Measurements from ENCODE around the gene MARVELD1. TPM values are rescaled to one million over a fixed set of nuclear protein-coding genes. Genes with fewer than 3 reads are reported as not detected.

Gene MARVELD1
- total RNA-seq, 5 donors from 2014 or later (not counting 1 experiment from before 2014, with no cell fraction given), result 1.3 to 2.4 (median 1.5) TPM

GRCh38 chr10:97757471-97757870 is 43.9 kb downstream of the MARVELD1 start:
- ATAC-seq (replicated peaks in 1 of 4) (no peak), DNase-seq (no peak)
- Histone ChIP-seq H3K9me3 (no peaks in the 10 kb centered on the region), H3K27me3 (replicated peaks in 1 of 2; ENCODE audit: control insufficient read depth in 2 of 2, extremely low read depth in 1 of 2, insufficient read depth in 2 of 2, low read length in 1 of 2) (no peaks in the 10 kb centered on the region), H3K27ac (ENCODE audit: low read length) (no peak overlapping the region), H3K36me3 (ENCODE audit: control insufficient read depth in 2 of 2, extremely low read depth in 1 of 2, insufficient read depth in 1 of 2, low read length in 1 of 2) (peaks cover 21 to 77% of the 10 kb centered on the region in 2 donors), H3K4me1 (ENCODE audit: control insufficient read depth in 1 of 2, extremely low read depth in 1 of 2, insufficient read depth in 2 of 2, low read length in 2 of 2) (no peaks in the 10 kb centered on the region), H3K4me3 (ENCODE audit: control insufficient read depth in 1 of 2, extremely low read depth in 1 of 2, low read length in 1 of 2) (no peak overlapping the region)
- Mint-ChIP-seq H3K27ac (no peak overlapping the region), H3K4me1 (no peaks in the 10 kb centered on the region), H3K4me3 (no peak overlapping the region), H3K27me3 (no peaks in the 10 kb centered on the region), H3K9me3 (no peaks in the 10 kb centered on the region), H3K36me3 (peaks cover 56% of the 10 kb centered on the region)
- ChIA-PET CTCF (interaction anchor here in 1 of 2 donors (0.7 to 1.2 kb wide), 3 partner anchors 22 to 113 kb away, joined by 3 to 10 read pairs (median 3); no protein-coding TSS in a partner anchor), POLR2A (no interaction called here)
- WGBS (ENCODE audit: insufficient coverage), result 92% methylated on average over 2 of the region's 6 CpGs

DNA sequence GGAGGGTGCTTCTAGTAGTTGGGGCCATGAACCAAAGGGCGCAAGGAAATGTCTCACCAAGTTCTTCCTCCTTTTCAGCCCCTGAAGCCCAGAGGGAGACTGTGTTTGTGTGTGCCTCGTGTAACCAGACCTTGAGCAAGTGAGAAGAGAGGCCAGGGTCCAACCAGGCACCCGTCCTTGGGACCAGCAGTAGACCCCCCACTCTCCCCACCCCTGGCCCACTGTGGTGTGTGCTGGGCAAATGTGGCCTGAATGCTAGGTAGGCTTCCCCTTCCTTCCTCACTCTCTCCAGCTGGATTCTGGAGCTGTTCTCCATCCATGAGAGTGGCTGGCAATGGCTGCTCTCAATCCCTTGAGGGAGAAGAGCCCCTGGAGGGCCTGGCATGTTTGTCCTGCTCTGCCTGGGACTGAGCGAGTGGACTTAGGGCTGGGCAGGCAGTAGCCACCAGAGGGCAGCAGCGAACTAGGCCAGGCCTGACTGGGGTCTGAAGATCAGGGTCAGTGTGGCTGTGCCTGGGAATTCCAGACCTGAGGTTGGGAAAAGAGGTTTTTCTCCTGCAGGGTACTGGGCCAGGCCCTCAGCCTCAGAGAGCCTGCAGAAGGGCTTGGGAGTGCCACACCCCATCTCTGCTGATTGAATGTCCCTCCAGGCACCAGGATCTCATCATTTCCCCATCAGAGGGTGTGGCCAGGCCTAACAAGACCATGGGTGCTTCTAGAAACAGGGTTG is 45.8 kb downstream of the MARVELD1 start:
- CTCF ChIA-PET, result interaction anchor here (0.5 to 2.3 kb wide), 3 partner anchors 110 to 285 kb away, joined by 3 to 11 read pairs (median 3); no protein-coding TSS in a partner anchor
- Mint-ChIP-seq H3K27ac (no peak overlapping the region), H3K36me3 (peaks cover 38% of the 10 kb centered on the region), H3K4me1 (no peaks in the 10 kb centered on the region), H3K27me3 (no peaks in the 10 kb centered on the region), H3K4me3 (no peak overlapping the region), H3K9me3 (no peaks in the 10 kb centered on the region)
- WGBS (ENCODE audit: insufficient coverage), result 56% methylated on average over 2 of the region's 5 CpGs
- Histone ChIP-seq H3K27ac (ENCODE audit: low read length) (no peak overlapping the region), H3K4me1 (ENCODE audit: control insufficient read depth in 1 of 2, extremely low read depth in 1 of 2, insufficient read depth in 2 of 2, low read length in 2 of 2) (no peaks in the 10 kb centered on the region), H3K27me3 (replicated peaks in 1 of 2; ENCODE audit: control insufficient read depth in 2 of 2, extremely low read depth in 1 of 2, insufficient read depth in 2 of 2, low read length in 1 of 2) (no peaks in the 10 kb centered on the region), H3K4me3 (ENCODE audit: control insufficient read depth in 1 of 2, extremely low read depth in 1 of 2, low read length in 1 of 2) (no peak overlapping the region), H3K36me3 (ENCODE audit: control insufficient read depth in 2 of 2, extremely low read depth in 1 of 2, insufficient read depth in 1 of 2, low read length in 1 of 2) (peaks cover 23 to 61% of the 10 kb centered on the region in 2 donors), H3K9me3 (no peaks in the 10 kb centered on the region)
- ATAC-seq (replicated peaks in 1 of 4) (peak; percentile 62 to 71 (median 70)), DNase-seq (peak in 25 of 35 experiments; percentile 7 to 66 (median 35))
- POLR2A ChIA-PET, result no interaction called here

GRCh38 chr10:97759946-97760345 is 46.4 kb downstream of the MARVELD1 start:
- Histone ChIP-seq H3K27ac (ENCODE audit: low read length) (no peak overlapping the region), H3K4me3 (ENCODE audit: control insufficient read depth in 1 of 2, extremely low read depth in 1 of 2, low read length in 1 of 2) (no peak overlapping the region), H3K9me3 (no peaks in the 10 kb centered on the region), H3K27me3 (replicated peaks in 1 of 2; ENCODE audit: control insufficient read depth in 2 of 2, extremely low read depth in 1 of 2, insufficient read depth in 2 of 2, low read length in 1 of 2) (no peaks in the 10 kb centered on the region), H3K36me3 (ENCODE audit: control insufficient read depth in 2 of 2, extremely low read depth in 1 of 2, insufficient read depth in 1 of 2, low read length in 1 of 2) (peaks cover 17 to 55% of the 10 kb centered on the region in 2 donors), H3K4me1 (ENCODE audit: control insufficient read depth in 1 of 2, extremely low read depth in 1 of 2, insufficient read depth in 2 of 2, low read length in 2 of 2) (no peaks in the 10 kb centered on the region)
- Mint-ChIP-seq H3K4me1 (no peaks in the 10 kb centered on the region), H3K27me3 (no peaks in the 10 kb centered on the region), H3K27ac (no peak overlapping the region), H3K9me3 (no peaks in the 10 kb centered on the region), H3K4me3 (no peak overlapping the region), H3K36me3 (peaks cover 33% of the 10 kb centered on the region)
- ChIA-PET POLR2A (no interaction called here), CTCF (interaction anchor here (0.5 to 2.3 kb wide), 2 partner anchors 110 to 286 kb away, joined by 3 to 11 read pairs; no protein-coding TSS in a partner anchor)
- ATAC-seq (replicated peaks in 1 of 4), result no peak
- no peak for DNase-seq
- WGBS (ENCODE audit: insufficient coverage), result no CpG with 5 or more reads among the region's 5 CpGs

DNA sequence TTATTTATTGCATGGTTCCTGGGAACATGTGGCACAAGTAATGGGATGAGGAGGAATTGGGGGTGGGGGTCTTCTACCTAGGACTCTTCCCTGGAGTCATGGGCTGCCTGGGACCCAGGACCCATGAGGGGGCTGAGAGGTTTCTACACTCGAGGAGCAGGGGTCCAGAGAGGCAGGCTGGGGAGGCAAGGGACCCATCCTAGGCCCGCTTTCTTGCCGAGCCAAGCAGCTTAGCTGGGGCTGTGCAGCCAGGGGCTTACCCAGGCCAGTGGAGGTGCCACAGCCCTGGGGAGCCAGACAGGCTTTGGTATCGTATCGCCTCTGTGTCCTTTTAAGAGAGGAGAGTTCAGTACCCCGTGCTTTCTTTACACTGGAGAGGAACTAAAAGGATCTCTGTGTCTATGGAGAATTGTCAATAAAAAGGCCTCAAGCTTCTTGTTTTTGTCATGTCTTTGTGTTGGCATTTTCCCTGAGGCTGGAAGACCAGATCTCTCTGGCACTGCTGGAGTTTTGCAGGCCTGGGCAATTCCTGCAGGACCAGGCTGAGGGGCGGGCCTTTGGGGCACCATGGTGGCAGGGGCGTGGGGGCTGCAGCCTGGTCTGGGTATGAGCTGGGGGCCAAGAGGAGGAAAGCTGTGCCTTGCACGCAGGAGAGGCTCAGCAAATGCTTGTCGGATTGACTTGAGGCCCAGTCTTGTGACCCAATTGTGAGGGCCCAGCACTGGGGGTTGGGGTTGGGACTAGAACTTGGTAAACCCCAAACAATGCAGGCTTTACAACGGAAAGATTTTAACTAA is 47.1 kb downstream of the MARVELD1 start:
- Histone ChIP-seq H3K36me3 (ENCODE audit: control insufficient read depth in 2 of 2, extremely low read depth in 1 of 2, insufficient read depth in 1 of 2, low read length in 1 of 2) (peaks cover 14 to 48% of the 10 kb centered on the region in 2 donors), H3K4me3 (ENCODE audit: control insufficient read depth in 1 of 2, extremely low read depth in 1 of 2, low read length in 1 of 2) (no peak overlapping the region), H3K9me3 (no peaks in the 10 kb centered on the region), H3K4me1 (ENCODE audit: control insufficient read depth in 1 of 2, extremely low read depth in 1 of 2, insufficient read depth in 2 of 2, low read length in 2 of 2) (no peaks in the 10 kb centered on the region), H3K27ac (ENCODE audit: low read length) (no peak overlapping the region), H3K27me3 (replicated peaks in 1 of 2; ENCODE audit: control insufficient read depth in 2 of 2, extremely low read depth in 1 of 2, insufficient read depth in 2 of 2, low read length in 1 of 2) (no peaks in the 10 kb centered on the region)
- Mint-ChIP-seq H3K9me3 (no peaks in the 10 kb centered on the region), H3K4me1 (no peaks in the 10 kb centered on the region), H3K4me3 (no peak overlapping the region), H3K27ac (peak overlapping the region in 1 of 2 donors; percentile 34), H3K27me3 (no peaks in the 10 kb centered on the region), H3K36me3 (peaks cover 30% of the 10 kb centered on the region)
- no peak for DNase-seq
- POLR2A ChIA-PET, result interaction anchor here in 1 of 2 donors (0.6 kb wide), 1 partner anchor 116 kb away, joined by 3 read pairs; no protein-coding TSS in a partner anchor
- 95% methylated on average over 11 of the region's 11 CpGs for WGBS (ENCODE audit: insufficient coverage)
- no peak for ATAC-seq (replicated peaks in 1 of 4)
- CTCF ChIA-PET, result interaction anchor here in 1 of 2 donors (2.3 kb wide), 1 partner anchor 109 kb away, joined by 11 read pairs; no protein-coding TSS in a partner anchor

DNA sequence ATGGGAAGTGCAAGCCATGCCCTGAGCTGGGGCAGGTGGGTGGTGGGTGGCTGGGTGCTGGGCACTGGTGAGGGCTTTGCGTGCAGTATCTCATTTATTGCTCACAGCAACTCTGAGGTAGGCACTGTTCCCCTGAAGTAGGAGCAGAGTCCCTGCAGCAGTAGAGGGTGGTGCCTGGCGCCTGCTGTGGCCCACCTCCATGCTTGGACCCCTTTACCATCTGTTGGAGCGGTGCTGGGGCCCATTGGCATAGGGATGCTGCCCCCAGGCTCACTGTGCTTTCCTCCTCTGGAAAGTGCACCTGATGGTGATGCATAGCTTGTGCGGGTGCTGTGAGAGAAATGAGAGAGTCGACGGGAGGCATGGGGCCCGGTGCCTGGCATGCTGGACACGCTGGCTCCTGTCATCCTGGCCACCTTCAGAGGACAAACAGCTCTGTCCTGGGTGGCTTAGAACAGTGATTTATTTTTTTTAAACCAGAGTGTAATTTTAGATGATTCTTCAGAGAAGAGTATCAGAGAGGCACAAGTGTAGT is 47.9 kb downstream of the MARVELD1 start:
- Mint-ChIP-seq H3K4me1 (no peaks in the 10 kb centered on the region), H3K27ac (peak overlapping the region in 1 of 2 donors; percentile 34)
- WGBS (ENCODE audit: insufficient coverage), result 99% methylated on average over 8 of the region's 8 CpGs

GRCh38 chr10:97762056-97762455 is 48.5 kb downstream of the MARVELD1 start:
- ChIA-PET POLR2A (no interaction called here), CTCF (interaction anchor here in 1 of 2 donors (2.3 kb wide), 1 partner anchor 108 kb away, joined by 11 read pairs; no protein-coding TSS in a partner anchor)
- Mint-ChIP-seq H3K9me3 (no peaks in the 10 kb centered on the region), H3K27ac (no peak overlapping the region), H3K27me3 (no peaks in the 10 kb centered on the region), H3K36me3 (peaks cover 29% of the 10 kb centered on the region), H3K4me1 (no peaks in the 10 kb centered on the region), H3K4me3 (no peak overlapping the region)
- H3K27me3 ChIP-seq (replicated peaks in 1 of 2; ENCODE audit: control insufficient read depth in 2 of 2, extremely low read depth in 1 of 2, insufficient read depth in 2 of 2, low read length in 1 of 2), result no peaks in the 10 kb centered on the region
- WGBS (ENCODE audit: insufficient coverage), result 96% methylated on average over 8 of the region's 10 CpGs
- peaks cover 14 to 34% of the 10 kb centered on the region in 2 donors for H3K36me3 ChIP-seq (ENCODE audit: control insufficient read depth in 2 of 2, extremely low read depth in 1 of 2, insufficient read depth in 1 of 2, low read length in 1 of 2)
- H3K9me3 ChIP-seq, result no peaks in the 10 kb centered on the region
- ATAC-seq (replicated peaks in 1 of 4) (no peak), DNase-seq (no peak)
- H3K4me1 ChIP-seq (ENCODE audit: control insufficient read depth in 1 of 2, extremely low read depth in 1 of 2, insufficient read depth in 2 of 2, low read length in 2 of 2), result no peaks in the 10 kb centered on the region
- H3K4me3 ChIP-seq (ENCODE audit: control insufficient read depth in 1 of 2, extremely low read depth in 1 of 2, low read length in 1 of 2), result no peak overlapping the region
- H3K27ac ChIP-seq (ENCODE audit: low read length), result no peak overlapping the region

More for the DNA sequence above, 47.9 kb downstream of the MARVELD1 start:
- Mint-ChIP-seq H3K4me3 (no peak overlapping the region), H3K36me3 (peaks cover 35% of the 10 kb centered on the region), H3K9me3 (no peaks in the 10 kb centered on the region), H3K27me3 (no peaks in the 10 kb centered on the region)
- CTCF ChIA-PET, result interaction anchor here in 1 of 2 donors (2.3 kb wide), 1 partner anchor 108 kb away, joined by 11 read pairs; no protein-coding TSS in a partner anchor
- no peak for ATAC-seq (replicated peaks in 1 of 4)
- Histone ChIP-seq H3K4me3 (ENCODE audit: control insufficient read depth in 1 of 2, extremely low read depth in 1 of 2, low read length in 1 of 2) (no peak overlapping the region), H3K27ac (ENCODE audit: low read length) (no peak overlapping the region), H3K27me3 (replicated peaks in 1 of 2; ENCODE audit: control insufficient read depth in 2 of 2, extremely low read depth in 1 of 2, insufficient read depth in 2 of 2, low read length in 1 of 2) (no peaks in the 10 kb centered on the region), H3K9me3 (no peaks in the 10 kb centered on the region), H3K36me3 (ENCODE audit: control insufficient read depth in 2 of 2, extremely low read depth in 1 of 2, insufficient read depth in 1 of 2, low read length in 1 of 2) (peaks cover 14 to 41% of the 10 kb centered on the region in 2 donors), H3K4me1 (ENCODE audit: control insufficient read depth in 1 of 2, extremely low read depth in 1 of 2, insufficient read depth in 2 of 2, low read length in 2 of 2) (no peaks in the 10 kb centered on the region)
- no peak for DNase-seq
- POLR2A ChIA-PET, result no interaction called here
